ENCODE data around the gene RGS4. TPM values are rescaled to one million over a fixed set of nuclear protein-coding genes. Genes with fewer than 3 reads are reported as not detected.

Gene RGS4
- total RNA-seq, 1 experiment from 2014 or later, result not detected

GRCh38 chr1:163055531-163055930 is 13.6 kb upstream of the RGS4 start:
- 0 out of 2 replicates have a peak, but pooled peaks cover 6% of the 10 kb centered on the region for H3K4me1 ChIP-seq (replicated peaks; ENCODE audit: insufficient read depth)
- H3K4me3 ChIP-seq, result no peak overlapping the region
- no peaks in the 10 kb centered on the region; the same call in 1 of the 2 replicates for H3K9me2 ChIP-seq (ENCODE audit: insufficient read depth)
- CTCF ChIA-PET, result no interaction called here
- POLR2A ChIA-PET (ENCODE audit: unreplicated experiment), result interaction anchor here (0.7 kb wide), 1 partner anchor 1161 kb away, joined by 5 read pairs; no protein-coding TSS in a partner anchor
- no peaks in the 10 kb centered on the region for H4K20me1 ChIP-seq (ENCODE audit: insufficient read depth)
- H3K36me3 ChIP-seq (ENCODE audit: low read depth), result no peaks in the 10 kb centered on the region
- TF ChIP-seq EZH2 (IDR thresholded peaks at IDR 0.05; ENCODE audit: low read depth), result no peak
- TF ChIP-seq CTCF (conservative IDR thresholded peaks at IDR 0.05), result no peak
- DNase-seq, result no peak
- no peak overlapping the region for H3K27ac ChIP-seq
- no peak overlapping the region for H2AFZ ChIP-seq
- H3K79me2 ChIP-seq (ENCODE audit: low read depth), result no peaks in the 10 kb centered on the region
- no peak overlapping the region for H3K4me2 ChIP-seq
- no TSS peak for BruUV-seq (replicated peaks)
- no peaks in the 10 kb centered on the region for H3K9me3 ChIP-seq (ENCODE audit: insufficient read depth, low read depth)
- H3K27me3 ChIP-seq (ENCODE audit: insufficient read depth, low read depth), result no peaks in the 10 kb centered on the region
- H3F3A ChIP-seq (ENCODE audit: insufficient read depth, low read depth), result no peaks in the 10 kb centered on the region
- intact Hi-C loops (cut with micrococcal nuclease; ENCODE audit: unreplicated experiment), result no loop called here

GRCh38 chr1:163056831-163057230 is 12.3 kb upstream of the RGS4 start:
- Histone ChIP-seq H3K36me3 (ENCODE audit: low read depth) (no peaks in the 10 kb centered on the region), H3K9me2 (ENCODE audit: insufficient read depth) (peaks cover 6% of the 10 kb centered on the region; the same call in 1 of the 2 replicates), H3K4me1 (replicated peaks; ENCODE audit: insufficient read depth) (0 out of 2 replicates have a peak, but pooled peaks cover 6% of the 10 kb centered on the region), H3K9me3 (ENCODE audit: insufficient read depth, low read depth) (no peaks in the 10 kb centered on the region), H2AFZ (no peak overlapping the region), H3F3A (ENCODE audit: insufficient read depth, low read depth) (no peaks in the 10 kb centered on the region), H3K4me2 (no peak overlapping the region), H3K79me2 (ENCODE audit: low read depth) (no peaks in the 10 kb centered on the region), H3K4me3 (no peak overlapping the region), H3K27ac (no peak overlapping the region), H4K20me1 (ENCODE audit: insufficient read depth) (no peaks in the 10 kb centered on the region), H3K27me3 (ENCODE audit: insufficient read depth, low read depth) (no peaks in the 10 kb centered on the region)
- intact Hi-C loops (cut with micrococcal nuclease; ENCODE audit: unreplicated experiment), result no loop called here
- ChIA-PET CTCF (no interaction called here), POLR2A (ENCODE audit: unreplicated experiment) (no interaction called here)
- no peak for DNase-seq
- TF ChIP-seq CTCF (conservative IDR thresholded peaks at IDR 0.05), result no peak
- no peak for TF ChIP-seq EZH2 (IDR thresholded peaks at IDR 0.05; ENCODE audit: low read depth)
- BruUV-seq (replicated peaks), result no TSS peak

GRCh38 chr1:163060343-163061007 is 8.7 kb upstream of the RGS4 start:
- ChIA-PET POLR2A (ENCODE audit: unreplicated experiment) (no interaction called here), CTCF (interaction anchor here (1.0 kb wide), 1 partner anchor 11 kb away, joined by 10 read pairs; no protein-coding TSS in a partner anchor)
- H4K20me1 ChIP-seq (ENCODE audit: insufficient read depth), result no peaks in the 10 kb centered on the region
- H3K4me1 ChIP-seq (replicated peaks; ENCODE audit: insufficient read depth), result 0 out of 2 replicates have a peak, but pooled peaks cover 6% of the 10 kb centered on the region
- H2AFZ ChIP-seq, result no peak overlapping the region
- H3K27me3 ChIP-seq (ENCODE audit: insufficient read depth, low read depth), result no peaks in the 10 kb centered on the region
- BruUV-seq (replicated peaks), result no TSS peak
- H3K36me3 ChIP-seq (ENCODE audit: low read depth), result no peaks in the 10 kb centered on the region
- H3K79me2 ChIP-seq (ENCODE audit: low read depth), result no peaks in the 10 kb centered on the region
- no peak for TF ChIP-seq EZH2 (IDR thresholded peaks at IDR 0.05; ENCODE audit: low read depth)
- no peak for TF ChIP-seq CTCF (conservative IDR thresholded peaks at IDR 0.05)
- intact Hi-C loops (cut with micrococcal nuclease; ENCODE audit: unreplicated experiment), result no loop called here
- H3K9me3 ChIP-seq (ENCODE audit: insufficient read depth, low read depth), result no peaks in the 10 kb centered on the region
- no peak for DNase-seq
- H3K9me2 ChIP-seq (ENCODE audit: insufficient read depth), result peaks cover 6% of the 10 kb centered on the region; the same call in 1 of the 2 replicates
- H3K4me3 ChIP-seq, result no peak overlapping the region
- no peak overlapping the region for H3K27ac ChIP-seq
- no peaks in the 10 kb centered on the region for H3F3A ChIP-seq (ENCODE audit: insufficient read depth, low read depth)
- H3K4me2 ChIP-seq, result no peak overlapping the region
